Measurements from ENCODE around the gene RASSF5.

- TF ChIP-seq HMGXB4 (CRISPR knock-in tag; IDR thresholded peaks at IDR 0.05; ENCODE audit: borderline replicate concordance) (no peak), CTCF (IDR thresholded peaks at IDR 0.05) (no peak), PBX3 (IDR thresholded peaks at IDR 0.05) (no peak), MAFK (IDR thresholded peaks at IDR 0.05; ENCODE audit: partially characterized antibody) (no peak), CEBPB (IDR thresholded peaks at IDR 0.05) (no peak)
Observed at GRCh38 chr1:206469411-206469932, 37.9 kb upstream of the RASSF5 start.
